Measurements from ENCODE around the gene NEK4.
"Not testable (repeated sequence)": the region's sequence is repeated elsewhere in the genome, so short reads cannot be mapped to it uniquely, and the experiment has no call there.

NEK4 gene

DNA sequence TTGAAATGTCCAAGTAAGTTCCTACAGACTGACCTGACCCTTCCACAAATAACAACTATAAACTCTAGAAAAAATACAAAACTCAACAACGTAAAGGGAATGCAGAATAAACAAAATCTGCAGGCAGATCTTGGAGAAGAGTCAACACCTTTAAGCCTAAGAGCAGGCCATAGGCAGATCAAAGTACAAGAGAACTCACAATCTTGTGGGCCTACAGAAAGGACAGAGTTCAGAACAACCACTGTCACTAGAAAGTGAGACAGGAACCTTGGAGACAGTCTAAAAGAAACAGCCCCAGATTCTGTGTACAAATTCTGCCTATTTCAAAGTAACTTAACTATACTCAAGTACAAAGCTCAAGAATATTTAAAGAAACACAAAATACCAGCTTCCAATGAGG, 31.0 kb downstream of the NEK4 start:
- DNase-seq (ENCODE audit: low spot score) (no peak), ATAC-seq (ENCODE audit: low read depth) (no peak)
- peaks cover 89% of the 10 kb centered on the region for H3K36me3 ChIP-seq (ENCODE audit: low read depth)
- H3K4me1 ChIP-seq (ENCODE audit: insufficient read depth, poor library complexity, severe bottlenecking) = no peaks in the 10 kb centered on the region
- H3K4me3 ChIP-seq (ENCODE audit: severe bottlenecking) = no peak overlapping the region
- H3K27me3 ChIP-seq (ENCODE audit: insufficient read depth, poor library complexity, severe bottlenecking) = no peaks in the 10 kb centered on the region
- TF ChIP-seq, protein P1, sequence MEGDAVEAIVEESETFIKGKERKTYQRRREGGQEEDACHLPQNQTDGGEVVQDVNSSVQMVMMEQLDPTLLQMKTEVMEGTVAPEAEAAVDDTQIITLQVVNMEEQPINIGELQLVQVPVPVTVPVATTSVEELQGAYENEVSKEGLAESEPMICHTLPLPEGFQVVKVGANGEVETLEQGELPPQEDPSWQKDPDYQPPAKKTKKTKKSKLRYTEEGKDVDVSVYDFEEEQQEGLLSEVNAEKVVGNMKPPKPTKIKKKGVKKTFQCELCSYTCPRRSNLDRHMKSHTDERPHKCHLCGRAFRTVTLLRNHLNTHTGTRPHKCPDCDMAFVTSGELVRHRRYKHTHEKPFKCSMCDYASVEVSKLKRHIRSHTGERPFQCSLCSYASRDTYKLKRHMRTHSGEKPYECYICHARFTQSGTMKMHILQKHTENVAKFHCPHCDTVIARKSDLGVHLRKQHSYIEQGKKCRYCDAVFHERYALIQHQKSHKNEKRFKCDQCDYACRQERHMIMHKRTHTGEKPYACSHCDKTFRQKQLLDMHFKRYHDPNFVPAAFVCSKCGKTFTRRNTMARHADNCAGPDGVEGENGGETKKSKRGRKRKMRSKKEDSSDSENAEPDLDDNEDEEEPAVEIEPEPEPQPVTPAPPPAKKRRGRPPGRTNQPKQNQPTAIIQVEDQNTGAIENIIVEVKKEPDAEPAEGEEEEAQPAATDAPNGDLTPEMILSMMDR (IDR thresholded peaks at IDR 0.05; ENCODE audit: poor library complexity, severe bottlenecking) = no peak
- H3K9me3 ChIP-seq (ENCODE audit: severe bottlenecking) = no peaks in the 10 kb centered on the region
- H3K27ac ChIP-seq (ENCODE audit: poor library complexity, severe bottlenecking) = no peak overlapping the region

DNA sequence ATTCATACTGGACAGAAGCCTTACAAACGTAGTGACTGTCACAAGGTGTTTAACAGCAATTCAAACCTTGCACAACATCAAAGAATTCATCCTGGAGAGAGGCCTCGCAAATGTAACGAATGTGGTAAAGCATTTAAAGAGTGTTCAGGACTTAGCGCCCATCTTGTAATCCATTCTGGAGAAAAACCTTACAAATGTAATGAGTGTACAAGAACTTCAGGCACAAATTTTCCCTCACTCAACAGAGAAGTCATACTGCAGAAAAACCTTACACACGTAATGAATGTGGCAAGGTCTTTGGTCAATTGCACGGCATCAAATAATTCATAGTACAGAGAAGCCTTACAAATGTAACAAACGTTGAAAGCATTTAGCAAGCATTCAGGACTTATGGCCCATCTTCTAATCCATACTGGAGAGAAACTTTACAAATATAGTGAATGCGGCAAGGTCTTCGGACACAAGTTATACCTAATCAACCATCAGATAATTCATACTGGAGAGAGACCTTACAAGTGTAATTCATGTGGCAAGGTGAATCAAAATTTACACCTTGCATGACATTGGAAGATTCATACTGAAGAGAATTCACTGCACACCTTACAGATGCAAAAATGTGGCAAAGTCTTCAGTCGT, 37.4 kb downstream of the NEK4 start:
- DNase-seq (ENCODE audit: low spot score) (no peak), ATAC-seq (ENCODE audit: low read depth) (no peak)
- no peak overlapping the region for H3K27ac ChIP-seq (ENCODE audit: poor library complexity, severe bottlenecking)
- no peak overlapping the region for H3K4me3 ChIP-seq (ENCODE audit: severe bottlenecking)
- H3K27me3 ChIP-seq (ENCODE audit: insufficient read depth, poor library complexity, severe bottlenecking) = no peaks in the 10 kb centered on the region
- TF ChIP-seq, protein P1 (IDR thresholded peaks at IDR 0.05; ENCODE audit: poor library complexity, severe bottlenecking) = no peak
- H3K9me3 ChIP-seq (ENCODE audit: severe bottlenecking) = no peaks in the 10 kb centered on the region
- no peaks in the 10 kb centered on the region for H3K4me1 ChIP-seq (ENCODE audit: insufficient read depth, poor library complexity, severe bottlenecking)
- H3K36me3 ChIP-seq (ENCODE audit: low read depth) = peaks cover 71% of the 10 kb centered on the region

DNA sequence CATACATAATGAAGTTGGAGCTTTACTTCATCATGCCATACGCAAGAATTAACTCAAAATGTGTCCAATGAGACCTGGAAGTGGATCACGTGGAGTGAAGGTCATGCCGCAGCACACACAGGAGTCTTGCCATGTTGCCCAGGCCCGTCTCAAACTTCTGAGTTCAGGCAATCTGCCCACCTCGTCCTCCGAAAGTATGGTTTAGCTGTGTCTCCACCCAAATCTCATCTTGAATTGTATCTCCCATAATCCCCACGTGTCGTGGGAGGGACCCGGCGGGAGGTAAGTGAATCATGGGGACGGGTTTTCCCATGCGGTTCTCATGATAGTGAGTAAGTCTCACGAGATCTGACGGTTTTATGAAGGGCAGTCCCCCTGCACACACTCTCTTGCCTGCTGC, 39.1 kb downstream of the NEK4 start:
- DNase-seq (ENCODE audit: low spot score) = no peak
- TF ChIP-seq, protein P1 (IDR thresholded peaks at IDR 0.05; ENCODE audit: poor library complexity, severe bottlenecking) = no peak
- ATAC-seq (ENCODE audit: low read depth) = no peak
- Histone ChIP-seq H3K36me3 (ENCODE audit: low read depth) (peaks cover 62% of the 10 kb centered on the region), H3K27ac (ENCODE audit: poor library complexity, severe bottlenecking) (no peak overlapping the region), H3K27me3 (ENCODE audit: insufficient read depth, poor library complexity, severe bottlenecking) (no peaks in the 10 kb centered on the region), H3K4me3 (ENCODE audit: severe bottlenecking) (no peak overlapping the region), H3K9me3 (ENCODE audit: severe bottlenecking) (no peaks in the 10 kb centered on the region), H3K4me1 (ENCODE audit: insufficient read depth, poor library complexity, severe bottlenecking) (no peaks in the 10 kb centered on the region)

DNA sequence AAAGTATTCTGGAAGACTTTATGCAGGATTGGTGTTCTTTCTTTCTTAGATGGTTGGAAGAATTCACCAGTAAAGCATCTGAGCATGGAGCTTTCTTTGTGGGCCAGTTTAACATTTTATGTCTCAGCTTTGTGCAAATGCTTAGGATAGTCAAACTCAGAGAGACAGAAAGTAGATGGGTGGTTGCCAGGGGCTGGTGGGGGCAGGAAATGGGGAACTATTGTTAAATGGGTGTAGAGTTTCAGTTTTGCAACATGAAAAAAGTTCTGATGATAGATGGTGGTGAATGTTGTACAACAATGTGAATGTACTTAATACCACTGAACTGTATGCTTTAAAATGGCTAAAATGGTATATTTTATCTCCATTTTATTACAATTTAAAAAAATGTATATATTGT, 40.1 kb downstream of the NEK4 start:
- H3K9me3 ChIP-seq (ENCODE audit: severe bottlenecking) = no peaks in the 10 kb centered on the region
- H3K4me3 ChIP-seq (ENCODE audit: severe bottlenecking) = no peak overlapping the region
- H3K27me3 ChIP-seq (ENCODE audit: insufficient read depth, poor library complexity, severe bottlenecking) = no peaks in the 10 kb centered on the region
- DNase-seq (ENCODE audit: low spot score) (no peak), ATAC-seq (ENCODE audit: low read depth) (no peak)
- H3K4me1 ChIP-seq (ENCODE audit: insufficient read depth, poor library complexity, severe bottlenecking) = no peaks in the 10 kb centered on the region
- peaks cover 53% of the 10 kb centered on the region for H3K36me3 ChIP-seq (ENCODE audit: low read depth)
- TF ChIP-seq, protein P1 (IDR thresholded peaks at IDR 0.05; ENCODE audit: poor library complexity, severe bottlenecking) = no peak
- H3K27ac ChIP-seq (ENCODE audit: poor library complexity, severe bottlenecking) = no peak overlapping the region

DNA sequence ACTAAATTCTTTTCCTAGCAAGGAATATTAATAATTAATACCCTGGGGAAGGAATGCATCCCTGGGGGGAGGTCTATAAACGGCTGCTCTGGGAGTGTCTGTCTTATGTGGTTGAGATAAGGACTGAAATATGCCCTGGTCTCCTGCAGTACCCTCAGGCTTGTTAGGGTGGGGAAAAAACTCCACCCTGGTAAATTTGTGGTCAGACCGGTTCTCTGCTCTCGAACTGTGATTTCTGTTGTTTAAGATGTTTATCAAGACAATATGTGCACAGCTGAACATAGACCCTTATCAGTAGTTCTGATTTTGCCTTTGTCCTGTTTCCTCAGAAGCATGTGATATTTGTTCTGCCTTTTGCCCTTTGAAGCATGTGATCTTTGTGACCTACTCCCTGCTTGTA, 42.0 kb downstream of the NEK4 start:
- H3K9me3 ChIP-seq (ENCODE audit: severe bottlenecking); DNase-seq (ENCODE audit: low spot score); H3K27me3 ChIP-seq (ENCODE audit: insufficient read depth, poor library complexity, severe bottlenecking); H3K4me1 ChIP-seq (ENCODE audit: insufficient read depth, poor library complexity, severe bottlenecking); H3K27ac ChIP-seq (ENCODE audit: poor library complexity, severe bottlenecking); ATAC-seq (ENCODE audit: low read depth); H3K4me3 ChIP-seq (ENCODE audit: severe bottlenecking): not testable (repeated sequence)
- H3K36me3 ChIP-seq (ENCODE audit: low read depth) = peaks cover 45% of the 10 kb centered on the region

Data from RWPE2 (cell line).